ENCODE data around the gene DHX34.
A peak's percentile ranks its signal among the peaks of the same experiment; 100 is the strongest.

The DHX34 gene

DNA sequence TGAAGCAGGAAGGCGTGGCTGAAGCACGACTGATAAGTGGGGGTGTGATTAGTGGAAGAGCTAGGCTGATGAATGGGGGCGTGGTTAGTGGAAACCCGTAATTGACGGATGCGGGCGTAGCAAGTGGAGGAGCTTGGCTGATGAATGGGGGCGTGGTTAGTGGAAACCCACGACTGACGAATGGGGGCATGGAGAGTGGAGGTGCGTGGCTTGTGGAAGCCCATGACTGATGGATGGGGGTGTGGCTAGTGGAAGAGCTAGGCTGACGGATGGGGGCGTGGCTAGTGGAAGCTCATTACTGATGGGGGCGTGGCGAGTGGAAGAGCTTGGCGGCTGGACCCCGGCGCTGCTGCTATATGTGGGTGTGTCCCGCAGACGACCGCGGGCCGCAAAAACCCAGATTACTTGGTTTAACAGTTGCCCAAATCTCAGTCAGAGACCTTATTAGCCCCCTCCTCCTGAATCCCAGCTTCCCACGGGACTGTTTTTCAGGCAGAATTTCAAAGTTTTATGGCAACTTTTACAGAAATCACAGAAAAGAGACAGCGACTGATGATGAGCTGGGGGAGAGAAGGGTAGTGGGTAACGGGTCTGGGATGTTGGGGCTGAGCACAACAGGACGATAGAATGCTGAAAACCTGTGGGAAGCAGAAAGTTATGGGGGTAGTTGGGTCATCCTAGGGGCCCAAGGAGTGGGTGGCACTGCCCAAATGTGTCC lies 79.2 kb downstream of the DHX34 start:
- intact Hi-C loops (cut with micrococcal nuclease): no loop called here
- Mint-ChIP-seq H3K27ac (no peak overlapping the region), H3K36me3 (ENCODE audit: low read depth) (no peaks in the 10 kb centered on the region), H3K27me3 (peaks cover 20% of the 10 kb centered on the region), H3K4me1 (ENCODE audit: low read depth) (peaks cover 20% of the 10 kb centered on the region), H3K4me3 (no peak overlapping the region), H3K9me3 (no peaks in the 10 kb centered on the region)

DNA sequence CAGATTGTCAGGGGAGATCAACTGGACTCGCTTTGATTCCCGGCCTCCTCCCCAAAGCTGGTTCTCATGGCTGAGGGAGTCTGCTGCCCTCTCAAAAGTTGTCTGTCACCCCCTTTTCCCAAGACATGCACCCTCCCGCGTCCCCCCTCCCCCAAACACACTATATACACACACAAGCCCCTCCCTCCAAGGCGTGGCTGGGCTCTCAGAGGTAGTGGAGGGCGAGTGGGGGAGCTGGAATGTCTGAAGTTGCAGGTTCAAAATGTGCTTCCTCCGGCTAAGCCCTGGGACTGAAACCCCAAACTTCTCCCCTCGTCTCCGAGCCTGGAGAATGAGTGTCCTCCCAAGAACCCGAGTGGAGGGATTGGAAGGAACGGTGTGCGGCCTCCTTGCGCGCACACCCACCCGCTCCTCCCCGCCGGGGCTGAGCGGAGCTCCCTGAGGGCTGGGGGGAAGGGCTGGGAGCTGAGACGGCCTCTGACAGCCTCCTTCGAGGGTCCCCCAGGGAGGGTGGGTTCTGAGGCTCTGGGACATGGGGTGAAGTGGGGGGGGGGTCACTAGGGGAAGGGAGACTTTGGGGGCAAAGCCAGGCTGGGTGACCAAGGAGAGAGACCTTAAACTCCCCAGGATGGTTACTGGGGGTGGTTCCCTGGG lies 80.2 kb downstream of the DHX34 start:
- Mint-ChIP-seq H3K27me3 (peaks cover 16% of the 10 kb centered on the region), H3K4me3 (peak overlapping the region; percentile 57), H3K4me1 (ENCODE audit: low read depth) (peaks cover 20% of the 10 kb centered on the region), H3K9me3 (no peaks in the 10 kb centered on the region), H3K27ac (peak overlapping the region; percentile 42), H3K36me3 (ENCODE audit: low read depth) (no peaks in the 10 kb centered on the region)
- intact Hi-C loops (cut with micrococcal nuclease): no loop called here

DNA sequence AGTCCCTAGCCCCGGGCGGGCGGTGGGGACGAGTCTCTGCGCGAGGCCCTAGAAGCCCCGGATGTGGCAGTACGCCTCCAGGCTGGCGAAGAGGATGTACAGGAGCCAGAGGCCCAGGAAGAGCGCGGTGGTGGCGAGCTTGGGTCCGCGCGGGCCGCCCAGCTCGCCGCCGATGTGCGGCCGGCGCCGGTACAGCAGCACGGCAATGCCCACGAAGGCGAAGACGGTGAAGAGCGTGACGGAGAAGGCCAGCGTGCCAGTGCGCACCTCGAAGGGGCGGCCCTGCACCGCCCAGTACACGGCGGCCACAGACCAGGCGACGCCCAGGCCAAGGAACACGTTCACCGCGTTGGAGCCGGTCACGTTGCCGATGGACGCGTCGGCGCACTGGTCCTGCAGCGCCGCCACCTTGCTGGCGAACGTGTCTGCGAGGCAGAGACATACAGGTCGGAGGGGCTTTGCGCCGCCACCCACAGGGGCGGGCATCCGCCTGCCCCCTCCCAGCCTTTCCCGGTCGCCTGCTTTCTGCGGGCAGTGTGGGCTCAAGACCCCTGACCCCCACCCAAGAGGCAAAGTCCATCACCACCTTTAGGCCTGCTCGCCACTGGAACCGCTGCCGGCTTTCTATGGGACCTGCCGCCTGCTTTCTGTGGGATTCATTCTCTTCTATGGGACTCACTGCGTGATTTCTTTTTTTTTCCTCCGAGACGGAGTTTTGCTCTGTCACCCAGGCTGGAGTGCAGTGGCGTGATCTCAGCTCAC lies 81.1 kb downstream of the DHX34 start:
- intact Hi-C loops (cut with micrococcal nuclease): loop anchor here (10.0 kb wide), 1 partner anchor 55 kb away; the partner anchor contains the start of gene KPTN
- Mint-ChIP-seq H3K27me3 (peaks cover 15% of the 10 kb centered on the region), H3K36me3 (ENCODE audit: low read depth) (no peaks in the 10 kb centered on the region), H3K27ac (peak overlapping the region; percentile 42), H3K4me1 (ENCODE audit: low read depth) (peaks cover 20% of the 10 kb centered on the region), H3K4me3 (peak overlapping the region; percentile 60), H3K9me3 (no peaks in the 10 kb centered on the region)

DNA sequence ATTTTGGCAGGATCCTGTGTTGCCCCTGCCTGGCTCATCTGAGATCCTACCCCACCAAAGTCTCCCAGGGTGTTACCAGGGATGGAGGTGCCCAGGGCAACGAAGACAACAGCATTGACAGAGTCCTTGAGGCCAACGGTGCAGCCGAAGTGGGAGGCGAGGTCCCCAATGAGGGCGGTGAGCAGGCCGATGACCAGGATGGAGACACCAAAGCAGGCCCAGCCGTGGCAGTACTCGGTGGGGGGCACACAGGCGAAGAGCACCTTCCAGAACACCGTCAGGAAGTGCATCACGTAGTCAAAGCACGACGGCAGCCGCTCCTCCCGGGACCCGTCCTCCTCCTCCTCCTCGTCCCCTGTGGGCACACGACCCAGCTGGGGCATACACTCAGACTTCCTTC lies 83.0 kb downstream of the DHX34 start:
- H3K27me3 Mint-ChIP-seq: peaks cover 21% of the 10 kb centered on the region

More for the DNA sequence above, 83.0 kb downstream of the DHX34 start:
- Mint-ChIP-seq H3K27ac (no peak overlapping the region), H3K9me3 (no peaks in the 10 kb centered on the region), H3K36me3 (ENCODE audit: low read depth) (no peaks in the 10 kb centered on the region), H3K4me1 (ENCODE audit: low read depth) (peaks cover 24% of the 10 kb centered on the region), H3K4me3 (no peak overlapping the region)
- intact Hi-C loops (cut with micrococcal nuclease): loop anchor here (10.0 kb wide), 1 partner anchor 53 kb away; the partner anchor contains the start of gene KPTN
